NCI-H1930 (cell line): ENCODE measurements around the gene LCE2D.
"Not testable (repeated sequence)": the region's sequence is repeated elsewhere in the genome, so short reads cannot be mapped to it uniquely, and the experiment has no call there.

ENCODE experiments used
- DNase-seq, 2 experiments: peaks; one replicate each; lab custom pipeline; 2025; lab: John Stamatoyannopoulos, UW

The LCE2D gene

GRCh38 chr1:152663098-152663497 lies at the start of gene LCE2D:
LCE2D (plus strand) TSS chr1:152663380; CDS start chr1:152664106, 726 bp downstream.
- no peak for DNase-seq

GRCh38 chr1:152613511-152613910 lies 49.7 kb upstream of the LCE2D start, which contains the start of gene LCE3B:
LCE3B (plus strand) TSS chr1:152613811; CDS start chr1:152613811, 0 bp downstream.
- DNase-seq, result no peak

- DNase-seq, result no peak
Measured at GRCh38 chr1:152621993-152622392, 41.2 kb upstream of the LCE2D start.

GRCh38 chr1:152622803-152623202 lies 40.4 kb upstream of the LCE2D start, which contains the start of gene LCE3A:
LCE3A (minus strand) TSS chr1:152623103; CDS start chr1:152623103, 0 bp downstream.
- DNase-seq, result no peak

- DNase-seq, result peak in 1 of 2 experiments; percentile 38
Measured at GRCh38 chr1:152623203-152623844, 39.9 kb upstream of the LCE2D start.

GRCh38 chr1:152626744-152627143 lies 36.4 kb upstream of the LCE2D start:
- no peak for DNase-seq

GRCh38 chr1:152630596-152630995 lies 32.6 kb upstream of the LCE2D start:
- no peak for DNase-seq

- no peak for DNase-seq
Measured at GRCh38 chr1:152640351-152640750, 22.8 kb upstream of the LCE2D start.

GRCh38 chr1:152643945-152644344 lies 19.2 kb upstream of the LCE2D start:
- DNase-seq, result no peak

GRCh38 chr1:152645146-152645545 lies 18.0 kb upstream of the LCE2D start:
- no peak for DNase-seq

GRCh38 chr1:152646656-152647055 lies 16.5 kb upstream of the LCE2D start:
- no peak for DNase-seq

- DNase-seq, result peak in 1 of 2 experiments; percentile 50
Measured at GRCh38 chr1:152654110-152654509, 9.1 kb upstream of the LCE2D start.

GRCh38 chr1:152656459-152656858 lies 6.7 kb upstream of the LCE2D start:
- DNase-seq, result no peak

GRCh38 chr1:152657677-152658076 lies 5.5 kb upstream of the LCE2D start:
- no peak for DNase-seq

- no peak for DNase-seq
Measured at GRCh38 chr1:152658649-152659048, 4.5 kb upstream of the LCE2D start.

GRCh38 chr1:152666171-152666570 lies 3.0 kb downstream of the LCE2D start:
- DNase-seq, result not testable (repeated sequence)

- no peak for DNase-seq
Measured at GRCh38 chr1:152667648-152668047, 4.5 kb downstream of the LCE2D start.

GRCh38 chr1:152673016-152673415 lies 9.8 kb downstream of the LCE2D start:
- no peak for DNase-seq

- not testable (repeated sequence) for DNase-seq
Measured at GRCh38 chr1:152674983-152675382, 11.8 kb downstream of the LCE2D start, which contains the start of gene LCE2C. LCE2C (plus strand) TSS chr1:152675279; CDS start chr1:152676016, 737 bp downstream.

- DNase-seq, result no peak
Measured at GRCh38 chr1:152679459-152679858, 16.3 kb downstream of the LCE2D start.

GRCh38 chr1:152681616-152682015 lies 18.4 kb downstream of the LCE2D start:
- DNase-seq, result no peak

GRCh38 chr1:152683846-152684245 lies 20.7 kb downstream of the LCE2D start:
- no peak for DNase-seq

- DNase-seq, result not testable (repeated sequence)
Measured at GRCh38 chr1:152685823-152686222, 22.6 kb downstream of the LCE2D start, which contains the start of gene LCE2B. LCE2B (plus strand) TSS chr1:152686123; CDS start chr1:152686844, 721 bp downstream.
